Measurements from ENCODE around the gene SLC6A1. TPM values are rescaled to one million over a fixed set of nuclear protein-coding genes. Genes with fewer than 3 reads are reported as not detected.

SLC6A1 gene
- total RNA-seq, 1 experiment from 2014 or later, result not detected

GRCh38 chr3:10980312-10980711 is 12.2 kb upstream of the SLC6A1 start:
- BruUV-seq (replicated peaks), result no TSS peak

GRCh38 chr3:10981031-10981430 is 11.5 kb upstream of the SLC6A1 start:
- intact Hi-C loops (cut with micrococcal nuclease; ENCODE audit: unreplicated experiment), result no loop called here
- Mint-ChIP-seq H3K9me3 (ENCODE audit: low read depth, unreplicated experiment) (no peaks in the 10 kb centered on the region), H3K4me3 (ENCODE audit: low read depth, unreplicated experiment) (no peak overlapping the region), H3K36me3 (ENCODE audit: insufficient read depth, unreplicated experiment) (no peaks in the 10 kb centered on the region), H3K27ac (ENCODE audit: unreplicated experiment) (no peak overlapping the region), H3K4me1 (ENCODE audit: low read depth, unreplicated experiment) (no peaks in the 10 kb centered on the region), H3K27me3 (ENCODE audit: unreplicated experiment) (peaks cover 79% of the 10 kb centered on the region)
- TF ChIP-seq CTCF (IDR thresholded peaks at IDR 0.05; ENCODE audit: unreplicated experiment), result no peak
- no peak for DNase-seq
- BruUV-seq (replicated peaks), result no TSS peak
- CTCF ChIA-PET, result interaction anchor here (0.7 kb wide), 1 partner anchor 189 kb away, joined by 4 read pairs; no protein-coding TSS in a partner anchor

More at GRCh38 chr3:10980312-10980711, 12.2 kb upstream of the SLC6A1 start:
- CTCF ChIA-PET, result no interaction called here
- Mint-ChIP-seq H3K27me3 (ENCODE audit: unreplicated experiment) (peaks cover 79% of the 10 kb centered on the region), H3K36me3 (ENCODE audit: insufficient read depth, unreplicated experiment) (no peaks in the 10 kb centered on the region), H3K4me1 (ENCODE audit: low read depth, unreplicated experiment) (no peaks in the 10 kb centered on the region), H3K27ac (ENCODE audit: unreplicated experiment) (no peak overlapping the region), H3K9me3 (ENCODE audit: low read depth, unreplicated experiment) (no peaks in the 10 kb centered on the region), H3K4me3 (ENCODE audit: low read depth, unreplicated experiment) (no peak overlapping the region)
- DNase-seq, result no peak
- intact Hi-C loops (cut with micrococcal nuclease; ENCODE audit: unreplicated experiment), result no loop called here
- no peak for TF ChIP-seq CTCF (IDR thresholded peaks at IDR 0.05; ENCODE audit: unreplicated experiment)

- H3K9me3 Mint-ChIP-seq (ENCODE audit: low read depth, unreplicated experiment), result no peaks in the 10 kb centered on the region
- CTCF ChIA-PET, result interaction anchor here (0.6 to 1.6 kb wide), 2 partner anchors 37 to 449 kb away, joined by 3 read pairs; no protein-coding TSS in a partner anchor
- no peaks in the 10 kb centered on the region for H3K36me3 Mint-ChIP-seq (ENCODE audit: insufficient read depth, unreplicated experiment)
- intact Hi-C loops (cut with micrococcal nuclease; ENCODE audit: unreplicated experiment), result no loop called here
- no peak for TF ChIP-seq CTCF (IDR thresholded peaks at IDR 0.05; ENCODE audit: unreplicated experiment)
- H3K27ac Mint-ChIP-seq (ENCODE audit: unreplicated experiment), result no peak overlapping the region
- no TSS peak for BruUV-seq (replicated peaks)
- no peak for DNase-seq
- no peaks in the 10 kb centered on the region for H3K4me1 Mint-ChIP-seq (ENCODE audit: low read depth, unreplicated experiment)
- H3K4me3 Mint-ChIP-seq (ENCODE audit: low read depth, unreplicated experiment), result no peak overlapping the region
- H3K27me3 Mint-ChIP-seq (ENCODE audit: unreplicated experiment), result peaks cover 79% of the 10 kb centered on the region
Observed at GRCh38 chr3:10981961-10982360, 10.6 kb upstream of the SLC6A1 start.

GRCh38 chr3:10982782-10983181 is 9.8 kb upstream of the SLC6A1 start:
- no TSS peak for BruUV-seq (replicated peaks)
- H3K9me3 Mint-ChIP-seq (ENCODE audit: low read depth, unreplicated experiment), result no peaks in the 10 kb centered on the region
- H3K27ac Mint-ChIP-seq (ENCODE audit: unreplicated experiment), result no peak overlapping the region
- no peak overlapping the region for H3K4me3 Mint-ChIP-seq (ENCODE audit: low read depth, unreplicated experiment)
- H3K36me3 Mint-ChIP-seq (ENCODE audit: insufficient read depth, unreplicated experiment), result no peaks in the 10 kb centered on the region
- H3K27me3 Mint-ChIP-seq (ENCODE audit: unreplicated experiment), result peaks cover 79% of the 10 kb centered on the region
- no peaks in the 10 kb centered on the region for H3K4me1 Mint-ChIP-seq (ENCODE audit: low read depth, unreplicated experiment)
- CTCF ChIA-PET, result interaction anchor here (1.0 to 1.6 kb wide), 2 partner anchors 37 to 224 kb away, joined by 3 to 4 read pairs; no protein-coding TSS in a partner anchor
- TF ChIP-seq CTCF (IDR thresholded peaks at IDR 0.05; ENCODE audit: unreplicated experiment), result no peak
- intact Hi-C loops (cut with micrococcal nuclease; ENCODE audit: unreplicated experiment), result no loop called here
- DNase-seq, result peak; percentile 23

Data from Calu3 (cell line).